HG02852 (cell line): Measurements from ENCODE around the gene GRIK1.

Experiments used
- ATAC-seq: cut with Tn5 transposase; IDR thresholded peaks from one replicate; pipeline ENCODE4 v1.9.1; 2021; ENCODE audit warnings: mild to moderate bottlenecking, moderate library complexity; ENCODE audit not compliant: unreplicated experiment

GRIK1 gene

GRCh38 chr21:29555601-29556000 lies 384.2 kb downstream of the GRIK1 start:
- no peak for ATAC-seq

GRCh38 chr21:29550205-29550604 lies 389.6 kb downstream of the GRIK1 start:
- ATAC-seq: no peak

- no peak for ATAC-seq
Measured at GRCh38 chr21:29549614-29550013, 390.2 kb downstream of the GRIK1 start.

- ATAC-seq: no peak
Measured at GRCh38 chr21:29547998-29548397, 391.8 kb downstream of the GRIK1 start.

GRCh38 chr21:29546071-29546470 lies 393.7 kb downstream of the GRIK1 start:
- ATAC-seq: no peak

GRCh38 chr21:29540289-29540688 lies 399.5 kb downstream of the GRIK1 start:
- no peak for ATAC-seq

- no peak for ATAC-seq
Measured at GRCh38 chr21:29538115-29538514, 401.7 kb downstream of the GRIK1 start.

- ATAC-seq: no peak
Measured at GRCh38 chr21:29534448-29534847, 405.3 kb downstream of the GRIK1 start.

- no peak for ATAC-seq
Measured at GRCh38 chr21:29529139-29529538, 410.7 kb downstream of the GRIK1 start.

GRCh38 chr21:29526545-29526944 lies 413.3 kb downstream of the GRIK1 start:
- ATAC-seq: no peak

- ATAC-seq: no peak
Measured at GRCh38 chr21:29524055-29524454, 415.7 kb downstream of the GRIK1 start.

- no peak for ATAC-seq
Measured at GRCh38 chr21:29523646-29524045, 416.1 kb downstream of the GRIK1 start.

- no peak for ATAC-seq
Measured at GRCh38 chr21:29521872-29522271, 417.9 kb downstream of the GRIK1 start.

GRCh38 chr21:29520171-29520570 lies 419.6 kb downstream of the GRIK1 start:
- ATAC-seq: no peak

GRCh38 chr21:29514652-29515247 lies 425.0 kb downstream of the GRIK1 start:
- ATAC-seq: no peak

GRCh38 chr21:29513535-29513934 lies 426.3 kb downstream of the GRIK1 start:
- no peak for ATAC-seq

- ATAC-seq: no peak
Measured at GRCh38 chr21:29511096-29511495, 428.7 kb downstream of the GRIK1 start.

GRCh38 chr21:29509121-29509520 lies 430.7 kb downstream of the GRIK1 start:
- no peak for ATAC-seq

GRCh38 chr21:29508301-29508700 lies 431.5 kb downstream of the GRIK1 start:
- ATAC-seq: no peak

GRCh38 chr21:29506947-29507346 lies 432.8 kb downstream of the GRIK1 start:
- ATAC-seq: no peak

GRCh38 chr21:29506214-29506613 lies 433.6 kb downstream of the GRIK1 start:
- no peak for ATAC-seq

- no peak for ATAC-seq
Measured at GRCh38 chr21:29504751-29505321, 435.0 kb downstream of the GRIK1 start.

- no peak for ATAC-seq
Measured at GRCh38 chr21:29501451-29501850, 438.3 kb downstream of the GRIK1 start.
